Activated CD4-positive, alpha-beta T cell treated with anti-CD3 and anti-CD28 coated beads, Interleukin-2, amount 50 U/mL, for 4 hours (primary cell): ENCODE measurements around the gene NFYB.

Experiments
- DNase-seq, 2 experiments: peaks; one replicate each; pipeline ENCODE4 v3.0.0-alpha.2; 2020

Gene NFYB

GRCh38 chr12:104155711-104156555 is 17.9 kb upstream of the NFYB start:
- DNase-seq, result no peak

- no peak for DNase-seq
These were observed 16.8 kb upstream of the NFYB start for GRCh38 chr12:104154806-104155205.

GRCh38 chr12:104154286-104154685 is 16.3 kb upstream of the NFYB start:
- no peak for DNase-seq

- DNase-seq, result no peak
These were observed 14.8 kb upstream of the NFYB start for GRCh38 chr12:104152685-104153241.

- no peak for DNase-seq
These were observed 12.4 kb upstream of the NFYB start for GRCh38 chr12:104150416-104150815.

GRCh38 chr12:104147346-104147745 is 9.3 kb upstream of the NFYB start:
- no peak for DNase-seq

- DNase-seq, result no peak
These were observed 5.9 kb upstream of the NFYB start for GRCh38 chr12:104143918-104144317.

GRCh38 chr12:104143002-104143401 is 5.0 kb upstream of the NFYB start:
- DNase-seq, result no peak

GRCh38 chr12:104142543-104142942 is 4.5 kb upstream of the NFYB start:
- no peak for DNase-seq

GRCh38 chr12:104138797-104139152 is 765 bp upstream of the NFYB start:
- DNase-seq, result no peak

- DNase-seq, result peak; percentile 28 to 30
These were observed 759 bp downstream of the NFYB start for GRCh38 chr12:104137001-104137901.

- no peak for DNase-seq
These were observed 1.4 kb downstream of the NFYB start for GRCh38 chr12:104136577-104136976.

- no peak for DNase-seq
These were observed 3.1 kb downstream of the NFYB start for GRCh38 chr12:104134882-104135281.

GRCh38 chr12:104133866-104134265 is 4.1 kb downstream of the NFYB start:
- no peak for DNase-seq

GRCh38 chr12:104133321-104133720 is 4.7 kb downstream of the NFYB start:
- DNase-seq, result no peak

GRCh38 chr12:104132351-104132956 is 5.6 kb downstream of the NFYB start:
- no peak for DNase-seq

GRCh38 chr12:104131609-104132008 is 6.4 kb downstream of the NFYB start:
- no peak for DNase-seq

GRCh38 chr12:104130760-104131159 is 7.2 kb downstream of the NFYB start:
- no peak for DNase-seq

GRCh38 chr12:104126548-104126947 is 11.5 kb downstream of the NFYB start:
- DNase-seq, result no peak

GRCh38 chr12:104122298-104122697 is 15.7 kb downstream of the NFYB start:
- no peak for DNase-seq

GRCh38 chr12:104121001-104121400 is 17.0 kb downstream of the NFYB start:
- no peak for DNase-seq

- no peak for DNase-seq
These were observed 22.4 kb downstream of the NFYB start for GRCh38 chr12:104115587-104115975.
